Stimulated activated CD8-positive, alpha-beta memory T cell treated with anti-CD3 and anti-CD28 coated beads, Interleukin-7, amount 100 ng/mL, for 1 hour (primary cell): ENCODE data around the gene GPRC5D.

Experiments used
- DNase-seq, 2 donors: peaks; one replicate each; pipeline ENCODE4 v3.0.0-alpha.2; 2020; ENCODE audit warnings: low read depth in 2 of 2

GPRC5D gene

GRCh38 chr12:12979731-12980259 lies 27.8 kb upstream of the GPRC5D start:
- no peak for DNase-seq

GRCh38 chr12:12979126-12979525 lies 27.2 kb upstream of the GPRC5D start:
- DNase-seq, result no peak

GRCh38 chr12:12977231-12977630 lies 25.3 kb upstream of the GPRC5D start:
- DNase-seq, result no peak

- no peak for DNase-seq
Observed at GRCh38 chr12:12976366-12976765, 24.4 kb upstream of the GPRC5D start.

- no peak for DNase-seq
Observed at GRCh38 chr12:12975322-12976077, 23.5 kb upstream of the GPRC5D start.

GRCh38 chr12:12974211-12974610 lies 22.2 kb upstream of the GPRC5D start:
- no peak for DNase-seq

- DNase-seq, result no peak
Observed at GRCh38 chr12:12973019-12973418, 21.0 kb upstream of the GPRC5D start.

- DNase-seq, result no peak
Observed at GRCh38 chr12:12965836-12966235, 13.9 kb upstream of the GPRC5D start.

- no peak for DNase-seq
Observed at GRCh38 chr12:12964255-12964654, 12.3 kb upstream of the GPRC5D start.

GRCh38 chr12:12960639-12961209 lies 8.8 kb upstream of the GPRC5D start:
- DNase-seq, result no peak

GRCh38 chr12:12958886-12959285 lies 6.9 kb upstream of the GPRC5D start:
- no peak for DNase-seq

GRCh38 chr12:12954878-12955625 lies 3.1 kb upstream of the GPRC5D start:
- DNase-seq, result no peak

- DNase-seq, result no peak
Observed at GRCh38 chr12:12954356-12954755, 2.4 kb upstream of the GPRC5D start.

- DNase-seq, result no peak
Observed at GRCh38 chr12:12951504-12951903, 466 bp downstream of the GPRC5D start.

GRCh38 chr12:12947902-12948301 lies 4.1 kb downstream of the GPRC5D start:
- DNase-seq, result no peak

- DNase-seq, result no peak
Observed at GRCh38 chr12:12946686-12947355, 5.1 kb downstream of the GPRC5D start.

- no peak for DNase-seq
Observed at GRCh38 chr12:12945591-12945990, 6.4 kb downstream of the GPRC5D start.

GRCh38 chr12:12943586-12944260 lies 8.2 kb downstream of the GPRC5D start:
- no peak for DNase-seq

GRCh38 chr12:12941450-12942350 lies 10.3 kb downstream of the GPRC5D start:
- DNase-seq, result no peak

GRCh38 chr12:12939888-12940287 lies 12.1 kb downstream of the GPRC5D start:
- DNase-seq, result no peak
